Gastroesophageal sphincter (tissue), 3 donors: Measurements from ENCODE around the gene NEIL1.

Experiments
- CTCF ChIP-seq, 4 experiments: fragments of 200-600 bp in 2 of 4; fragments of 450-650 bp in 2 of 4; sonication (generic) in 1 of 4; IDR thresholded peaks; one replicate each; pipeline ENCODE4 v1.5.1; 2017 to 2019; ENCODE audit warnings: antibody characterized with exemption in 4 of 4, mild to moderate bottlenecking in 2 of 4, moderate library complexity in 2 of 4
- POLR2A ChIP-seq, 2 donors: fragments of 450-650 bp; IDR thresholded peaks; one replicate each; pipeline ENCODE4 v1.6.1; 2017; ENCODE audit warnings: antibody characterized with exemption in 2 of 2, mild to moderate bottlenecking in 2 of 2, moderate library complexity in 1 of 2
- POLR2AphosphoS5 ChIP-seq: sonication (generic); formaldehyde crosslinking; IDR thresholded peaks from one replicate; pipeline ENCODE4 v1.6.1; 2017; ENCODE audit warnings: antibody characterized with exemption

GRCh38 chr15:75325922-75326321 lies 20.9 kb upstream of the NEIL1 start:
- no peak for TF ChIP-seq CTCF (IDR thresholded peaks at IDR 0.05)
- no peak for TF ChIP-seq POLR2A (IDR thresholded peaks at IDR 0.05)
- no peak for TF ChIP-seq POLR2AphosphoS5
